Duodenal mucosa (tissue), 2 donors: ENCODE results near the gene TAMALIN.

Experiments used
- H3K27ac ChIP-seq: one replicate; pipeline ENCODE4 v1.7.0; 2013; ENCODE audit warnings: low read depth, low read length
- H3K27me3 ChIP-seq, 2 donors: one replicate each; pipeline ENCODE4 v1.7.0; 2013; ENCODE audit warnings: low read length in 2 of 2, control low read depth in 1 of 2; ENCODE audit not compliant: insufficient read depth in 2 of 2, control insufficient read depth in 1 of 2
- H3K36me3 ChIP-seq, 2 donors: one replicate each; pipeline ENCODE4 v1.7.0; 2013; ENCODE audit warnings: low read length in 2 of 2, control low read depth in 1 of 2; ENCODE audit not compliant: insufficient read depth in 2 of 2, control insufficient read depth in 1 of 2
- H3K4me1 ChIP-seq, 2 donors: one replicate each; pipeline ENCODE4 v1.7.0; 2013; ENCODE audit warnings: low read length in 2 of 2, control low read depth in 1 of 2; ENCODE audit not compliant: insufficient read depth in 2 of 2, control insufficient read depth in 1 of 2
- H3K4me3 ChIP-seq, 2 donors: one replicate each; pipeline ENCODE4 v1.7.0; 2013; ENCODE audit warnings: low read length in 2 of 2, low read depth in 1 of 2
- H3K9ac ChIP-seq, 2 donors: one replicate each; pipeline ENCODE4 v1.7.0; 2013; ENCODE audit warnings: low read length in 2 of 2, low read depth in 1 of 2
- H3K9me3 ChIP-seq, 2 donors: one replicate each; pipeline ENCODE4 v1.7.0; 2013; ENCODE audit warnings: low read length in 2 of 2, control low read depth in 1 of 2; ENCODE audit not compliant: control insufficient read depth in 1 of 2

TAMALIN gene

DNA sequence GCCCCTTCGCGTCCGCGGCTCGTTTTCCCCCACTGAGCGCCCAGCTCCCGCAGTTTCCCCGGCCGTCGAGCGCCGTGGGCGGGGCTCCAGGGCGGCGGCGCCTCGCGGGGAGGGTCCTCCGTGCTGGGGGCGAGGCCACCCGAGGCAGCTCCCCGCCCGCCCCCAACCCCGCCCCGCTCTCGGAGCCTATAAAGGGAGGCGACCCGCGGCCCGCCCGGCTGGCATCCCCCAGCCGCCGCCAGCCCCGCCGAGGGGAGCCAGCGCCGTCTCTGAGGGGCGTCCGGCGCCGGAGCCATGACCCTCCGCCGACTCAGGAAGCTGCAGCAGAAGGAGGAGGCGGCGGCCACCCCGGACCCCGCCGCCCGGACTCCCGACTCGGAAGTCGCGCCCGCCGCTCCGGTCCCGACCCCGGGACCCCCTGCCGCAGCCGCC lies at the start of gene TAMALIN:
TSS of gene TAMALIN (plus strand) at position 221 of the 432 bp plus-strand sequence. CDS start at position 295, 74 bp downstream.
- Histone ChIP-seq H3K36me3 (no peaks in the 10 kb centered on the region), H3K27ac (peak within 1 kb of the TSS; percentile 48), H3K27me3 (peaks cover 19 to 20% of the 10 kb centered on the region in 2 donors), H3K4me1 (peaks cover 0 to 36% of the 10 kb centered on the region in 2 donors), H3K9me3 (no peaks in the 10 kb centered on the region), H3K4me3 (peak within 1 kb of the TSS; percentile 64 to 72), H3K9ac (peak within 1 kb of the TSS; percentile 24 to 60)

DNA sequence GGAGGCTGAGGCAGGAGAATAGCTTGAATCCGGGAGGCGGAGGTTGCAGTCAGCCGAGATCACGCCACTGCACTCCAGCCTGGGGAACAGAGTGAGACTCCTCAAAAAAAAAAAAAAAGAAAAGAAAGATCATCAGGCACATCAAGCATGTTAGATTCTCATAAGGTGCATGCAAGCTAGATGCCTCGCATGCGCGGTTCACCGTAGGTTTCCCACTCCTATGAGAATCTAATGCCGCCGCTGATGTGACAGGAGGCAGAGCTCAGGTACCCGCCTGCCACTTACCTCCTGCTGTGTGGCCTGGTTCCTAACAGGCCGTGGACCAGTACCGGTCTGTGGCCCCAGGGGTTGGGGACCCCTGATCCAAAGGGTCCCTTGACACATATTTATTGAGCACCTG lies 48.2 kb upstream of the TAMALIN start:
- Histone ChIP-seq H3K4me1 (peaks cover 62 to 77% of the 10 kb centered on the region in 2 donors), H3K4me3 (no peak overlapping the region), H3K27ac (no peak overlapping the region)

DNA sequence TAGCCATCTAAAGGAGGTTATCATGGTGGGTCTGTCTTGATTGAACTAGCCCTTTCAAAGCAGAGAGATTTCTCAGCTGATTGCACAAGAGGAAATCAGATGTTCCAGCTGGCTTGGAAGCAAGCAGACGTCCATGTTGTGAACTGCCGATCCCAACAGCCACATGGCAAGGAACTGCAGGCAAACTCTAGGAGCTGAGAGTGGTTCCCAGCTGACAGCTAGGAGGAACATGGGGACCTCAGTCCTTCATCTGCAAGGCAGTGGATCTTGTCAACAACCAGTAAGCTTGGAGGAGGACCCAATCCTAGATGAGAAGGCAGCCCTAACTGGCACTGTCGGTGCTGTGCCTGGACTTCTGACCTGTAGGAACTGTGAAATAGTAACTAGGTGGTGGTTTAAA lies 47.5 kb upstream of the TAMALIN start:
- Histone ChIP-seq H3K36me3 (no peaks in the 10 kb centered on the region), H3K9ac (peak overlapping the region in 1 of 2 donors; percentile 49), H3K4me1 (peaks cover 58 to 71% of the 10 kb centered on the region in 2 donors)

More for the DNA sequence above, 48.2 kb upstream of the TAMALIN start:
- Histone ChIP-seq H3K9me3 (no peaks in the 10 kb centered on the region), H3K9ac (no peak overlapping the region), H3K27me3 (no peaks in the 10 kb centered on the region), H3K36me3 (no peaks in the 10 kb centered on the region)

DNA sequence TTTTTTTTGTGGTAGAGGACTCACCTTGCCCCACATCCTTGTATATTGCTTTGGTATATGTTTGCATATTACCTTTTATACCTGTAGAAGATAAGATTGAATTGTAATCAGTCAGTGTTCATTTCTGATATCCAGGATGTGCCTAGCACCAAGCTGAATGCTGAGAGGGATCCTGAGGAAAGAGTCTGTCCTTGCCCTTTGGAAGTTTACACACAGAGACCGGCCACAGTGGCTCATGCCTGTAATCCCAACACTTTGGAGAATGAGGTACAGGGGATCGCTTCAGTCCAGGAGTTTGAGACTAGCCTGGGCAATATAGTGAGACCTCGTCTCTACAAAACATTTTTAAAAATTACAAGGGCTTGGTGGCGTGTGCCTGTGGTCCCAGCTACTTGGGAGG lies 46.8 kb upstream of the TAMALIN start:
- Histone ChIP-seq H3K27me3 (no peaks in the 10 kb centered on the region), H3K9ac (no peak overlapping the region), H3K36me3 (no peaks in the 10 kb centered on the region), H3K9me3 (no peaks in the 10 kb centered on the region), H3K4me1 (peaks cover 53 to 65% of the 10 kb centered on the region in 2 donors), H3K27ac (no peak overlapping the region), H3K4me3 (no peak overlapping the region)

More for the DNA sequence above, 47.5 kb upstream of the TAMALIN start:
- peak overlapping the region; percentile 41 to 48 for H3K4me3 ChIP-seq
- H3K27ac ChIP-seq, result peak overlapping the region; percentile 28
- H3K27me3 ChIP-seq, result no peaks in the 10 kb centered on the region
- H3K9me3 ChIP-seq, result no peaks in the 10 kb centered on the region

DNA sequence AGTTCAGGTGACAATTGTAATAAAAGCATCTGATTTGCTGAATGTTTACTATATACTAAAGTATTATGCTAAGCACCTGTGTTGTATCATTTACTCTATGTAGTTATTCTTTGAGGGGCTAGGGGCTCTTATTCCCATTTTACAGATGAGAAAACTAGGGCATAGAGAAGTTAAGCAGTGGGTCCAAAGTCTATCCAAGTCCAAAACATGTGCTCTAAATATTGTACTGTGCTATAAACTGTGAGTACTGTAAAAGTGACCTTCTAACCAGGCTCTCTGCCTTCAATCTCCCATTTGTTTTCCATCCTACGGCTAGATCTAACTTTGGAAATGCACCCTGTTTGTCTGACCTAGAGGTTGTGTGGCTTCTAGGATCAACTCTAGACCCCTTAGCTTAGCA lies 46.3 kb upstream of the TAMALIN start:
- H3K36me3 ChIP-seq, result no peaks in the 10 kb centered on the region
- no peak overlapping the region for H3K27ac ChIP-seq
- H3K9me3 ChIP-seq, result no peaks in the 10 kb centered on the region
- H3K9ac ChIP-seq, result no peak overlapping the region
- peak overlapping the region; percentile 3 to 35 for H3K4me3 ChIP-seq
- H3K27me3 ChIP-seq, result no peaks in the 10 kb centered on the region
- H3K4me1 ChIP-seq, result peaks cover 47 to 59% of the 10 kb centered on the region in 2 donors

DNA sequence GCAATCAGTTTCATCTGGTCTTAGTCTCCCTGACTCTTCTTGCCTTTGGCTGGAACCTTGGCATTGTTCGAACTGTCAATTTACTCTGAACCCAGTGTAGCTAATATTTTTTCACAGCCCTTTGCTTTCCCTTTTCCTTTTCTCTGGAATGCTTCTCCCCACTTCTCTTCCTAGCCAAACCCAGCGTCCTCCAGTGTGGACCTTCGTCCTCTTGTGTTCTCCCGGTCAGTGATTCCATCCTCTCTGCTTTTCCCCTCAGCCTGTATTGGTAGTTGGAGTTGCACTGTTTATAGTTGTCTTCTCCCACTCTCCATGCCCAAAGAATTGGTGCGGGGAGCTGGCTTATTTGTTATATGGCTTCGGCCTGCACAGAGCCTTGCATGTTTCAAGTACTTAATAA lies 45.9 kb upstream of the TAMALIN start:
- no peak overlapping the region for H3K27ac ChIP-seq
- H3K4me3 ChIP-seq, result peak overlapping the region; percentile 3 to 35
- peaks cover 43 to 55% of the 10 kb centered on the region in 2 donors for H3K4me1 ChIP-seq

DNA sequence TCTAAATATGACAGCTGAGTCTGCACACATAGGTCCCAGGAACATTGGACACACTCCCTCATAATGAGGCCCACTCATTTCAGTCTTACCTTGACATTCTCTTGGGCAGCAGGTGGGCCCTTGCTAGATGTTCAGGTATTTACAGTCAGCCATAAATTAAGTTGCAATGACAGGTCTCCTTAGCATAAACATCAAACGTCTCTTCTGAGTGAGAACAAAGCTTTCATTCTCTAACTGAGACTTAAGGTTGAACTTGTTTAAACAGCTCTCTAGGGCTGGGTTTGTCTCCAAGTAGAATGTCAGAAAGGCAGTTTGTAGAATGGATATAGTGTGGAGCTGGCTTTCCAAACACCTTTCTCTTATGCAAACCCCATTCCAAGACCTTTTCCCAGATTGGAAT lies 44.9 kb upstream of the TAMALIN start:
- Histone ChIP-seq H3K9me3 (no peaks in the 10 kb centered on the region), H3K36me3 (no peaks in the 10 kb centered on the region), H3K9ac (no peak overlapping the region), H3K27ac (no peak overlapping the region), H3K4me1 (peaks cover 39 to 48% of the 10 kb centered on the region in 2 donors), H3K4me3 (no peak overlapping the region), H3K27me3 (no peaks in the 10 kb centered on the region)

More for the DNA sequence above, 45.9 kb upstream of the TAMALIN start:
- Histone ChIP-seq H3K9ac (no peak overlapping the region), H3K27me3 (no peaks in the 10 kb centered on the region), H3K36me3 (no peaks in the 10 kb centered on the region), H3K9me3 (no peaks in the 10 kb centered on the region)

DNA sequence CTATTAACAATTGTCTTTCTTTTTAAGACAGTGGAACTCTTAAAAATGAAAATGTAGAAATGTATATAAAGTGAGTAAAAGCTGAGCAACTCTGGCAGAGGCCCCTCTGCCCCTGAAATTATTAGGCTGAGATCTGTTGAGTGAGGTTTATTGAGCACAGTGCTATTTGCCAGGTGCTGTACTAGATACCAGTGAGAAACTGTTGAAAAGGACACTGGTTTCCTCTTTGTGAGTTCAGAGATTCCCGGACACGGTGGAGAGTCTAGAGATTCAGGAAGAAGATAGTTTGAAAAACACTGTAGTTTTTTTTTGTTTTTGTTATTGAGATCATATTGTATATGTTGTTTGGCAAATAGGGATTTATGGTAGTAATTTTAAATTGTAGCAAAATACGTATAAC lies 44.0 kb upstream of the TAMALIN start:
- peak overlapping the region in 1 of 2 donors; percentile 36 for H3K9ac ChIP-seq
- H3K27me3 ChIP-seq, result no peaks in the 10 kb centered on the region
- no peak overlapping the region for H3K4me3 ChIP-seq
- no peaks in the 10 kb centered on the region for H3K36me3 ChIP-seq
- H3K27ac ChIP-seq, result peak overlapping the region; percentile 36
- no peaks in the 10 kb centered on the region for H3K9me3 ChIP-seq
- H3K4me1 ChIP-seq, result peaks cover 34 to 47% of the 10 kb centered on the region in 2 donors

DNA sequence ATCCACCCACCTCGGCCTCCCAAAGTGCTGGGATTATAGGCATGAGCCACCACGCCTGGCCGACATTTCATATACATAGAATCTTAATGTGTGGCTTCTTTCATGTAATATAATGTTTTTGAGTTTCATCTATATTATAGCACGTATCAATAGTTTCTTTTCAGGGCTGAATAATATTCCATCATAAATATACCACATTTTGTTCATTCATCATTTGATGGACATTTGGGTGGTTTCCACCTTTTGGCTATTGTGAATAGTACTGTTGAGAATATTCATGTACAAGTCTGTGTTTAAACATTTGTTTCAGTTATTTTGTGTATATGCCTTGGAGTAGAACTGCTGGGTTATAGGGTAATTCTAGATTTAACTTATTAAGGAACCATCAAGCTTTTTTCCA lies 43.3 kb upstream of the TAMALIN start:
- Histone ChIP-seq H3K27ac (no peak overlapping the region), H3K27me3 (no peaks in the 10 kb centered on the region), H3K9ac (no peak overlapping the region), H3K36me3 (no peaks in the 10 kb centered on the region), H3K4me1 (peaks cover 34 to 47% of the 10 kb centered on the region in 2 donors), H3K4me3 (no peak overlapping the region), H3K9me3 (no peaks in the 10 kb centered on the region)

DNA sequence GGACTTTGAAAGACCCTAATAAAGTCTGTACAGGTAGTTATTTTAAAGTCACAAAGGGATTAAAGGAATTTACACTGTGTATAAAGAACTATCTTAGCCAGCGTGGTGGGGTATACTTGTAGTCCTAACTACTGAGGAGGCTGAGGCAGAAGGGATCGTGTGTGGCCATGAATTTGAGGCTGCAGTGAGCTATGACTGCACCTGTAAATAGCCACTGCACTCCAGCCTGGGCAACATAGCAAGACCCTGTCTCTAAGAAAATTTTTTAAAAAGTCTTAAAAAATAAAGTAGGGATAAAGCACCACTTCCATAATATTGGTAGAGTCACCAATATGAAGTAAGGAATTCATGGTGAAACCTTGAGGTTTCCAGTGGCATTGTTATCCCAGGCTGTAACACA lies 37.1 kb upstream of the TAMALIN start:
- no peak overlapping the region for H3K27ac ChIP-seq

More for the DNA sequence above, 37.1 kb upstream of the TAMALIN start:
- H3K9me3 ChIP-seq, result no peaks in the 10 kb centered on the region
- no peak overlapping the region for H3K9ac ChIP-seq
- peak overlapping the region in 1 of 2 donors; percentile 38 for H3K4me3 ChIP-seq
- H3K36me3 ChIP-seq, result no peaks in the 10 kb centered on the region
- H3K27me3 ChIP-seq, result no peaks in the 10 kb centered on the region
- peaks cover 59 to 61% of the 10 kb centered on the region in 2 donors for H3K4me1 ChIP-seq
